GM12801 (cell line): ENCODE data around the gene ATRN.

ENCODE experiments used
- TF ChIP-seq, protein P1 (sequence below): IDR thresholded peaks from one replicate; pipeline ENCODE4 v1.5.1; 2011; ENCODE audit warnings: control low read depth; ENCODE audit not compliant: insufficient read length; ENCODE audit errors: extremely low read depth

The ATRN gene

GRCh38 chr20:3663858-3664257 is 193.0 kb downstream of the ATRN start:
- TF ChIP-seq, protein P1, sequence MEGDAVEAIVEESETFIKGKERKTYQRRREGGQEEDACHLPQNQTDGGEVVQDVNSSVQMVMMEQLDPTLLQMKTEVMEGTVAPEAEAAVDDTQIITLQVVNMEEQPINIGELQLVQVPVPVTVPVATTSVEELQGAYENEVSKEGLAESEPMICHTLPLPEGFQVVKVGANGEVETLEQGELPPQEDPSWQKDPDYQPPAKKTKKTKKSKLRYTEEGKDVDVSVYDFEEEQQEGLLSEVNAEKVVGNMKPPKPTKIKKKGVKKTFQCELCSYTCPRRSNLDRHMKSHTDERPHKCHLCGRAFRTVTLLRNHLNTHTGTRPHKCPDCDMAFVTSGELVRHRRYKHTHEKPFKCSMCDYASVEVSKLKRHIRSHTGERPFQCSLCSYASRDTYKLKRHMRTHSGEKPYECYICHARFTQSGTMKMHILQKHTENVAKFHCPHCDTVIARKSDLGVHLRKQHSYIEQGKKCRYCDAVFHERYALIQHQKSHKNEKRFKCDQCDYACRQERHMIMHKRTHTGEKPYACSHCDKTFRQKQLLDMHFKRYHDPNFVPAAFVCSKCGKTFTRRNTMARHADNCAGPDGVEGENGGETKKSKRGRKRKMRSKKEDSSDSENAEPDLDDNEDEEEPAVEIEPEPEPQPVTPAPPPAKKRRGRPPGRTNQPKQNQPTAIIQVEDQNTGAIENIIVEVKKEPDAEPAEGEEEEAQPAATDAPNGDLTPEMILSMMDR = no peak

GRCh38 chr20:3667434-3668037 is 196.7 kb downstream of the ATRN start:
- TF ChIP-seq, protein P1 = no peak

DNA sequence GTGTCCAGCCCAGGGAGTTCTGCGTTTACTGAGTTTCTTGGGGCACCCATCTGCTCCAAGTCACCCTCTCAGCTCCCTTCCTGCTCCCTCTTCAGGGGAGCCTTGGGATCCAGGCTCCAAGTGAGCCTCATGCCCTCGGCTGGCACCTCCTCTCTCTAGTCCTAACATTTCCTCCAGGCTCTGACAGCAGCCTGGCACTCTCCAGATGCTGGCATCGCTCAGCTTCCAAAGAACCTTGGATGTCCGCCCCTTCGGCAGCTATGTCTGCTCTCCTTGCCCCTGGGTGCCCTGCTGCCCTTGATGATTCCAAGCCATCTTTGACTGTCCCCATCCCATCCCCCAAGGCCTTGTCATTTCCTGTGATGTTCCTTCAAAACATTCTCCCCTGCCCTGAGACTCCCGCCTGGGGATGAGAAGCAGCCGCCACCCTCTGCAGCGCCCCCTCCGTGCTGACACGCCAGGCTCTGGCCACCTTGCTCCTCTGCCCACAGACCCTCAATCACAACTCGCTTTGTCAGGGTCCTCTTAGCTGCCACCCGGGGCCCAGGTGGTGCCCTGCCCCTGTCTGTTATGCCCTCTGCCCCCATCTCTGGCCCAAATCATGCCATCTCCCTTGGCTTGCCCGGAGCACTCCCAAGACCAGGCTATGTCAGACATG is 199.0 kb downstream of the ATRN start:
- TF ChIP-seq, protein P1 = no peak

DNA sequence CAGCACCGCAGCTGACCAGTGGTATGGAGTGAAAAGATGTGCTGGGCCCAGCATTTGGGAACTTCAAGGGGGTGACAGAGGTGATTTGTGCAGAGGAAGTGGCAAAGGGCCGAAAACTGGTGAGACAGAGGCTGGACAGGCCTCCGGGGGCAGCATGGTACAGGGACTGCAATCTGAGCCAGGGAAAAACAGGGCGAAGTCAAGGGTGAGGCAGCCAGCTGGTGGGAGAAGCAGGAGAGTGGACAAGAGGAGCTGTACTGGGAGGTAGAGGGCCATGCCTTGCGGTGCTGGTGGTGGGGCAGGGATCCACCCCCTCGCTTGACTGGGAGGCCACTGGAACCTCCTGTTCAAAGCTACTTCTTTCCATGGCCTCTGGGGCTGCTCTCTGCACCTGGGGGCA is 199.7 kb downstream of the ATRN start:
- TF ChIP-seq, protein P1 = no peak

- TF ChIP-seq, protein P1 = no peak
These were observed 200.1 kb downstream of the ATRN start for GRCh38 chr20:3670945-3671344.

DNA sequence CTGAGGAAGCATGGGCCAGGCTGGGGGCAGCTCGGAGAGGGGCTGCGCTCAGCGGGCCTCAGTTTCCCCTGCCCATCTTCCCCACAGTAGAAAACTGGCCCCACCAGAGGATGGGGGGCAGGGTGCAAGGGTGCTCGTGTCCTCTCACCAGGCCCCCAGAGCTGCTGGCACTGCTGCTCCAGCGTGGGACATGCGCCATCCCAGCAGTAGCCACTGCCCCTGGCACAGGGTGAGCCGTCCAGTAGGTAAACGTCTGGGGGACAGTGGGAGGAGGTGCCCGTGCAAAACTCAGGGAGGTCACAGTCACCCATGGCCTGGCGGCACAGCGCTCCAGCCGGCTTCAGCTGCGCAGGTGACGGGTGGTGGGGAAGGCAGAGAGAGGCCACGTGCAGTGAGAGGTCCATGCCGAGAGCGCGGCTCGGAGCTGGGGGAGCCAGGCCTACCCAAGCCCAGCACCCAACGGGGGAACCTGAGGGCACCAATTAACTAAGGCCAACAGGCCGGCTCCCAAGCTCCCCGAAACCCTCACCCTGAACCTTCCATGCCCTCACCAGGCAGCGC is 201.2 kb downstream of the ATRN start:
- TF ChIP-seq, protein P1 = no peak

- TF ChIP-seq, protein P1 = no peak
These were observed 201.8 kb downstream of the ATRN start for GRCh38 chr20:3672547-3673171.
